Hepatocyte (in vitro differentiated cells): ENCODE results near the gene KIRREL3.

Source experiments
- CTCF ChIP-seq: fragments of 200-600 bp; sonication (generic); IDR thresholded peaks from 2 replicates; pipeline ENCODE4 v1.5.1; 2016; ENCODE audit warnings: antibody characterized with exemption, mild to moderate bottlenecking; ENCODE audit not compliant: poor library complexity
- EZH2 ChIP-seq: fragments of 200-600 bp; sonication (generic); IDR thresholded peaks from 2 replicates; pipeline ENCODE4 v1.6.1; 2016; ENCODE audit warnings: antibody characterized with exemption, mild to moderate bottlenecking, borderline replicate concordance
- EZH2phosphoT487 ChIP-seq: fragments of 200-600 bp; sonication (generic); IDR thresholded peaks from one replicate; pipeline ENCODE4 v1.6.1; 2018; ENCODE audit warnings: antibody characterized with exemption, mild to moderate bottlenecking, low read depth, moderate library complexity; ENCODE audit not compliant: unreplicated experiment, severe bottlenecking

GRCh38 chr11:126727381-126727780, 273.2 kb downstream of the KIRREL3 start:
- TF ChIP-seq CTCF (no peak), EZH2 (no peak), EZH2phosphoT487 (no peak)
